Measurements from ENCODE around the gene SRSF4.

Gene SRSF4

GRCh38 chr1:29202053-29202452, 20.4 kb upstream of the SRSF4 start:
- H3K27ac ChIP-seq, result peak overlapping the region in 20 of 21 experiments; percentile 10 to 83 (median 71)

GRCh38 chr1:29201595-29202051, 19.9 kb upstream of the SRSF4 start:
- peak overlapping the region in 19 of 21 experiments; percentile 10 to 83 (median 71) for H3K27ac ChIP-seq

More at GRCh38 chr1:29202053-29202452, 20.4 kb upstream of the SRSF4 start:
- H3K4me3 ChIP-seq, result no peak overlapping the region

GRCh38 chr1:29200906-29201594, 19.4 kb upstream of the SRSF4 start:
- H3K4me3 ChIP-seq, result no peak overlapping the region
- H3K27ac ChIP-seq, result peak overlapping the region in 4 of 21 experiments; percentile 11 to 83 (median 71)

More at GRCh38 chr1:29201595-29202051, 19.9 kb upstream of the SRSF4 start:
- no peak overlapping the region for H3K4me3 ChIP-seq

- Histone ChIP-seq H3K27ac (no peak overlapping the region), H3K4me3 (no peak overlapping the region)
Observed at GRCh38 chr1:29197993-29198392, 16.3 kb upstream of the SRSF4 start.

GRCh38 chr1:29197590-29197924, 15.9 kb upstream of the SRSF4 start:
- H3K4me3 ChIP-seq, result no peak overlapping the region
- no peak overlapping the region for H3K27ac ChIP-seq

- Histone ChIP-seq H3K27ac (no peak overlapping the region), H3K4me3 (no peak overlapping the region)
Observed at GRCh38 chr1:29196863-29197589, 15.3 kb upstream of the SRSF4 start.

- Histone ChIP-seq H3K27ac (no peak overlapping the region), H3K4me3 (no peak overlapping the region)
Observed at GRCh38 chr1:29195881-29196291, 14.2 kb upstream of the SRSF4 start.

- no peak overlapping the region for H3K27ac ChIP-seq
Observed at GRCh38 chr1:29193879-29194455, 12.3 kb upstream of the SRSF4 start.

GRCh38 chr1:29190718-29191117, 9.0 kb upstream of the SRSF4 start:
- Histone ChIP-seq H3K27ac (no peak overlapping the region), H3K4me3 (no peak overlapping the region)

More at GRCh38 chr1:29193879-29194455, 12.3 kb upstream of the SRSF4 start:
- no peak overlapping the region for H3K4me3 ChIP-seq

- H3K4me3 ChIP-seq, result no peak overlapping the region
- no peak overlapping the region for H3K27ac ChIP-seq
Observed at GRCh38 chr1:29186707-29187106, 5.0 kb upstream of the SRSF4 start.

GRCh38 chr1:29186252-29186651, 4.6 kb upstream of the SRSF4 start:
- Histone ChIP-seq H3K4me3 (no peak overlapping the region), H3K27ac (no peak overlapping the region)

GRCh38 chr1:29183287-29183686, 1.6 kb upstream of the SRSF4 start:
- no peak overlapping the region for H3K27ac ChIP-seq

GRCh38 chr1:29180497-29181412, 945 bp downstream of the SRSF4 start:
- H3K4me3 ChIP-seq, result peak overlapping the region; percentile 78 to 94 (median 92)

More at GRCh38 chr1:29183287-29183686, 1.6 kb upstream of the SRSF4 start:
- no peak overlapping the region for H3K4me3 ChIP-seq

GRCh38 chr1:29179641-29180184, 2.0 kb downstream of the SRSF4 start:
- Histone ChIP-seq H3K27ac (peak overlapping the region in 12 of 21 experiments; percentile 22 to 100 (median 100)), H3K4me3 (peak overlapping the region; percentile 78 to 94 (median 92))

More at GRCh38 chr1:29180497-29181412, 945 bp downstream of the SRSF4 start:
- peak overlapping the region; percentile 97 to 100 (median 100) for H3K27ac ChIP-seq

GRCh38 chr1:29177022-29177705, 4.5 kb downstream of the SRSF4 start:
- H3K4me3 ChIP-seq, result no peak overlapping the region
- peak overlapping the region in 8 of 21 experiments; percentile 12 to 63 (median 40) for H3K27ac ChIP-seq

- H3K27ac ChIP-seq, result peak overlapping the region in 6 of 21 experiments; percentile 12 to 63 (median 38)
- no peak overlapping the region for H3K4me3 ChIP-seq
Observed at GRCh38 chr1:29176576-29176975, 5.1 kb downstream of the SRSF4 start.

GRCh38 chr1:29172415-29172939, 9.2 kb downstream of the SRSF4 start:
- no peak overlapping the region for H3K4me3 ChIP-seq

GRCh38 chr1:29171521-29171920, 10.2 kb downstream of the SRSF4 start:
- Histone ChIP-seq H3K27ac (no peak overlapping the region), H3K4me3 (no peak overlapping the region)

More at GRCh38 chr1:29172415-29172939, 9.2 kb downstream of the SRSF4 start:
- H3K27ac ChIP-seq, result no peak overlapping the region

All from skin epidermis (tissue), 12 donors.